Bronchial epithelial cell (primary cell): ENCODE results near the gene BEGAIN. TPM values are rescaled to one million over a fixed set of nuclear protein-coding genes. Genes with fewer than 3 reads are reported as not detected.

ENCODE experiments used
- DNase-seq: peaks from one replicate; pipeline ENCODE4 v3.0.0-alpha.2; 2010; ENCODE audit warnings: low read depth
- FAIRE-seq: peaks from 2 replicates; lab custom pipeline; 2011; peaks lifted over from hg19 to GRCh38; lab: Jason Lieb, UNC
- H3K27me3 ChIP-seq: 2 replicates; pipeline ENCODE4 v1.5.1; 2011; ENCODE audit warnings: low read length; ENCODE audit not compliant: control insufficient read depth, insufficient read depth
- H3K36me3 ChIP-seq: 2 replicates; pipeline ENCODE4 v1.5.1; 2011; ENCODE audit warnings: low read length; ENCODE audit not compliant: control insufficient read depth, insufficient read depth
- H3K4me3 ChIP-seq: 2 replicates; pipeline ENCODE4 v1.5.1; 2011; ENCODE audit warnings: mild to moderate bottlenecking, low read depth, low read length, control low read depth
- total RNA-seq: library from RNA; depleted of rRNA; stranded (reverse); fragments of >200 nt; gene quantifications from 2 replicates; pipeline ENCODE4 v1.2.1, GENCODE V29; 2014
- TF ChIP-seq, protein P1 (sequence below): IDR thresholded peaks from 2 replicates; pipeline ENCODE4 v1.5.1; 2011; ENCODE audit warnings: mild to moderate bottlenecking, moderate library complexity, low read length, control low read depth, inconsistent platforms; ENCODE audit not compliant: insufficient read depth, severe bottlenecking

The BEGAIN gene
- total RNA-seq, 1 donor from 2014 or later = 1.1 TPM

DNA sequence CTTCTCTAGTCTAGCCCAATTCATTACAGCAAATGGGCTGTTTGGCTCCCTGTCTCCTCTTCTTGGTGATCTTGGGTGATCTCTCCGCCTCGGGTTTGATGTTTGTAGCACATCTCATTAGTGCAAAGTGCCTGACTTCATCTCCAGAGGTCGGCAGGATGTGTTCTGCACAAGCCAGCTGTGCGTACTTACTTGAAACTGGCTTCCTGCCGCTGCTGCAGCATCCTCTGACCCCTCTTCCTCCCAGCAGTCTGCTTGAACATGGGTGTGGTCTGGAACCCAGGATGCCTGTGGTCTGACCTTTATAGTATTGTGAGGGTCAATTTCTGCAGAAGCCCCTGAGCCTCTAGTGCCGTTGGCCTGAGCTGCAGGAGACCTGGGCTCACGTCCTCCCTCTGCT is 99.2 kb downstream of the BEGAIN start:
- Histone ChIP-seq H3K27me3 (no peaks in the 10 kb centered on the region), H3K36me3 (no peaks in the 10 kb centered on the region), H3K4me3 (no peak overlapping the region)
- TF ChIP-seq, protein P1, sequence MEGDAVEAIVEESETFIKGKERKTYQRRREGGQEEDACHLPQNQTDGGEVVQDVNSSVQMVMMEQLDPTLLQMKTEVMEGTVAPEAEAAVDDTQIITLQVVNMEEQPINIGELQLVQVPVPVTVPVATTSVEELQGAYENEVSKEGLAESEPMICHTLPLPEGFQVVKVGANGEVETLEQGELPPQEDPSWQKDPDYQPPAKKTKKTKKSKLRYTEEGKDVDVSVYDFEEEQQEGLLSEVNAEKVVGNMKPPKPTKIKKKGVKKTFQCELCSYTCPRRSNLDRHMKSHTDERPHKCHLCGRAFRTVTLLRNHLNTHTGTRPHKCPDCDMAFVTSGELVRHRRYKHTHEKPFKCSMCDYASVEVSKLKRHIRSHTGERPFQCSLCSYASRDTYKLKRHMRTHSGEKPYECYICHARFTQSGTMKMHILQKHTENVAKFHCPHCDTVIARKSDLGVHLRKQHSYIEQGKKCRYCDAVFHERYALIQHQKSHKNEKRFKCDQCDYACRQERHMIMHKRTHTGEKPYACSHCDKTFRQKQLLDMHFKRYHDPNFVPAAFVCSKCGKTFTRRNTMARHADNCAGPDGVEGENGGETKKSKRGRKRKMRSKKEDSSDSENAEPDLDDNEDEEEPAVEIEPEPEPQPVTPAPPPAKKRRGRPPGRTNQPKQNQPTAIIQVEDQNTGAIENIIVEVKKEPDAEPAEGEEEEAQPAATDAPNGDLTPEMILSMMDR = no peak
- FAIRE-seq (no peak), DNase-seq (no peak)

DNA sequence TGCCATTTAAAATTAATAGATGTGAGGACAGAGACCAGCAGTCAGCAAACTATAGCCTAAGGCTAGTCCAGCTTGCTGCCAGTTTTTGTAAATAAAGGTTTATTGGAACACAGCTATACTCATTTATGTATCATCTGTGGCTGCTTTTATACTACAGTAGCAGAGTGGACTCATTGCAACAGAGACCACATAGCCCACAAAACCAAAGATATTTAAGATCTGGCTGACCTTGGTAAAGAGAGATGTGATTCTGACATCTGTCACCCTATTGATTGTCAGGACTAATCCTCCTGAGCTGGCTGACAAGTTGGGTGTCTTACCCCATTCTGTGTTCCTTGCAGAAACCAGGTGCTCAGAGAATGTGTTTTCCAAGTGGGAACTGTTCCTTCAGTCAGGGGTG is 99.9 kb downstream of the BEGAIN start:
- no peak for FAIRE-seq
- DNase-seq = no peak
- TF ChIP-seq, protein P1 = no peak
- H3K4me3 ChIP-seq = no peak overlapping the region
- no peaks in the 10 kb centered on the region for H3K27me3 ChIP-seq
- H3K36me3 ChIP-seq = no peaks in the 10 kb centered on the region

Other genes starting within 250 kb of the BEGAIN start
- 14.2 and 19.2 TPM in 2 replicates for gene WDR25, start 210.9 kb downstream of the BEGAIN start, total RNA-seq
- gene DLK1, start 139.5 kb upstream of the BEGAIN start, total RNA-seq = not detected in 2 replicates
- gene MEG3, start 238.7 kb upstream of the BEGAIN start, total RNA-seq = 3.7 and 4.1 TPM in 2 replicates